ENCODE results near the gene GSG1L. TPM values are rescaled to one million over a fixed set of nuclear protein-coding genes. Genes with fewer than 3 reads are reported as not detected.

Gene GSG1L
- polyA plus RNA-seq, 3 donors = not detected

DNA sequence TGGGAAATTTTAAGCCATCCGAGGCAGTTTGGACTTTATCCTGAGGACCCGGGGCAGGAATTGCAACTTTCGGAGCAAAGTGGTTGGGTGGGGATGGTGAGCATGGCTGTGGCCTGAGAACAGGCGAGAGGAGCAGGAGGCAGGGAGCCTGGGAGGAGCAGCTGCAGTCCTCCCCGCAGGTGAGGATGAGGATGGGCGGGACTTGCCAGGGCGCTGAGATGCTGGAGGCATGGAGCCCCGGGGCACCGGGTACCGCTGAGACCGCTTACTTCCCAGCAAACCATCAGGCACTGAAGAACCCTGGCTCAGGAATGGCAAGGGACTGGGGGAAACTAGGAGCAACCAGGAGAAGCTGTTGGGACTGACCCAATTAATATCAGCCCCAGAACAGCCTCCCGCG is 210.8 kb downstream of the GSG1L start:
- H3K36me3 ChIP-seq (replicated peaks in 1 of 2; ENCODE audit: control insufficient read depth in 1 of 2, insufficient read depth in 2 of 2, low read length in 2 of 2) = no peaks in the 10 kb centered on the region
- H3K27me3 ChIP-seq (ENCODE audit: control insufficient read depth in 2 of 2, insufficient read depth in 2 of 2, low read length in 2 of 2) = peaks cover 0 to 4% of the 10 kb centered on the region in 2 donors
- H3K9ac ChIP-seq (ENCODE audit: insufficient read depth, low read length, poor library complexity, severe bottlenecking) = no peak overlapping the region
- WGBS (ENCODE audit: insufficient coverage) = 69% methylated on average over 9 of the region's 13 CpGs
- TF ChIP-seq, protein P1, sequence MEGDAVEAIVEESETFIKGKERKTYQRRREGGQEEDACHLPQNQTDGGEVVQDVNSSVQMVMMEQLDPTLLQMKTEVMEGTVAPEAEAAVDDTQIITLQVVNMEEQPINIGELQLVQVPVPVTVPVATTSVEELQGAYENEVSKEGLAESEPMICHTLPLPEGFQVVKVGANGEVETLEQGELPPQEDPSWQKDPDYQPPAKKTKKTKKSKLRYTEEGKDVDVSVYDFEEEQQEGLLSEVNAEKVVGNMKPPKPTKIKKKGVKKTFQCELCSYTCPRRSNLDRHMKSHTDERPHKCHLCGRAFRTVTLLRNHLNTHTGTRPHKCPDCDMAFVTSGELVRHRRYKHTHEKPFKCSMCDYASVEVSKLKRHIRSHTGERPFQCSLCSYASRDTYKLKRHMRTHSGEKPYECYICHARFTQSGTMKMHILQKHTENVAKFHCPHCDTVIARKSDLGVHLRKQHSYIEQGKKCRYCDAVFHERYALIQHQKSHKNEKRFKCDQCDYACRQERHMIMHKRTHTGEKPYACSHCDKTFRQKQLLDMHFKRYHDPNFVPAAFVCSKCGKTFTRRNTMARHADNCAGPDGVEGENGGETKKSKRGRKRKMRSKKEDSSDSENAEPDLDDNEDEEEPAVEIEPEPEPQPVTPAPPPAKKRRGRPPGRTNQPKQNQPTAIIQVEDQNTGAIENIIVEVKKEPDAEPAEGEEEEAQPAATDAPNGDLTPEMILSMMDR (IDR thresholded peaks at IDR 0.05) = no peak
- no peak overlapping the region for H3K4me3 ChIP-seq (replicated peaks in 1 of 3; ENCODE audit: low read depth in 2 of 3, low read length in 3 of 3)
- H3K9me3 ChIP-seq (replicated peaks in 1 of 2; ENCODE audit: control insufficient read depth in 1 of 2, insufficient read depth in 1 of 2, low read length in 2 of 2) = no peaks in the 10 kb centered on the region
- H3K27ac ChIP-seq (ENCODE audit: low read depth in 1 of 2, low read length in 2 of 2) = no peak overlapping the region
- H2AFZ ChIP-seq (ENCODE audit: insufficient read depth, low read depth, low read length, poor library complexity, severe bottlenecking) = no peak overlapping the region
- DNase-seq = no peak
- H3K4me1 ChIP-seq (ENCODE audit: control insufficient read depth in 1 of 2, insufficient read depth in 2 of 2, low read length in 2 of 2) = no peaks in the 10 kb centered on the region
- H4K20me1 ChIP-seq (ENCODE audit: insufficient read depth, low read length) = no peaks in the 10 kb centered on the region
- Mint-ChIP-seq H3K27ac (peak overlapping the region in 1 of 7 donors; percentile 65), H3K4me3 (peak overlapping the region in 1 of 2 donors; percentile 21), H3K4me1 (no peaks in the 10 kb centered on the region), H3K36me3 (no peaks in the 10 kb centered on the region), H3K9me3 (peaks cover 0 to 2% (median 0%) of the 10 kb centered on the region in 7 donors), H3K27me3 (ENCODE audit: low read depth in 3 of 3) (peaks cover 11 to 28% (median 19%) of the 10 kb centered on the region in 3 donors)
- no peak overlapping the region for H3K4me2 ChIP-seq (replicated peaks; ENCODE audit: extremely low read depth, low read length, poor library complexity, severe bottlenecking)
- intact Hi-C loops (cut with micrococcal nuclease) = no loop called here
- no peaks in the 10 kb centered on the region for H3K79me2 ChIP-seq (ENCODE audit: insufficient read depth, low read length)

DNA sequence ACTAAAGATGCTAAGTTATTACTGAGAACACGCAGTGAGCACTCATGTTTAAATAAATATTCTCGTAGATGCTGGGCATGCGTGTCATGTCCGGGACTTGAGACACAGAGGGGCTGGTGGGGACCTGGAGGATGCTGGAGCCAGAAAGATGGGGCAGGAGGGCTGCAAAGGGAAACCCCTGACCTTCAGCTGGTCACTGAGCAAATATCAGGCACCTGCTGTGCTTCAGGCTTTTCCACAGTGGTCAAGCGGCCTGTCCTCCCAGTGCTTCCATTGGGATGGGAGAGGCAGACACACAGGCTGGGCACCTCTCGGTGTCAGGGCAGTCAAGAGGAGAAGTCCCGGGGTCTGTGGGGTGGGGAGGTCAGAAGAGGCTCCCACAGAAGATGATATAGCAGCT is 211.4 kb downstream of the GSG1L start:
- Histone ChIP-seq H4K20me1 (ENCODE audit: insufficient read depth, low read length) (no peaks in the 10 kb centered on the region), H3K79me2 (ENCODE audit: insufficient read depth, low read length) (no peaks in the 10 kb centered on the region), H3K4me1 (ENCODE audit: control insufficient read depth in 1 of 2, insufficient read depth in 2 of 2, low read length in 2 of 2) (no peaks in the 10 kb centered on the region), H3K9ac (ENCODE audit: insufficient read depth, low read length, poor library complexity, severe bottlenecking) (no peak overlapping the region), H2AFZ (ENCODE audit: insufficient read depth, low read depth, low read length, poor library complexity, severe bottlenecking) (no peak overlapping the region), H3K4me2 (replicated peaks; ENCODE audit: extremely low read depth, low read length, poor library complexity, severe bottlenecking) (no peak overlapping the region), H3K4me3 (replicated peaks in 1 of 3; ENCODE audit: low read depth in 2 of 3, low read length in 3 of 3) (no peak overlapping the region), H3K27me3 (ENCODE audit: control insufficient read depth in 2 of 2, insufficient read depth in 2 of 2, low read length in 2 of 2) (peaks cover 0 to 4% of the 10 kb centered on the region in 2 donors), H3K9me3 (replicated peaks in 1 of 2; ENCODE audit: control insufficient read depth in 1 of 2, insufficient read depth in 1 of 2, low read length in 2 of 2) (no peaks in the 10 kb centered on the region), H3K27ac (ENCODE audit: low read depth in 1 of 2, low read length in 2 of 2) (no peak overlapping the region), H3K36me3 (replicated peaks in 1 of 2; ENCODE audit: control insufficient read depth in 1 of 2, insufficient read depth in 2 of 2, low read length in 2 of 2) (no peaks in the 10 kb centered on the region)
- intact Hi-C loops (cut with micrococcal nuclease) = no loop called here
- peaks cover 0 to 6% (median 2%) of the 10 kb centered on the region in 7 donors for H3K9me3 Mint-ChIP-seq
- peaks cover 14 to 28% (median 19%) of the 10 kb centered on the region in 3 donors for H3K27me3 Mint-ChIP-seq (ENCODE audit: low read depth in 3 of 3)
- no peak overlapping the region for H3K27ac Mint-ChIP-seq
- no peak for DNase-seq
- no peaks in the 10 kb centered on the region for H3K4me1 Mint-ChIP-seq
- peak overlapping the region in 1 of 2 donors; percentile 21 for H3K4me3 Mint-ChIP-seq
- TF ChIP-seq, protein P1 (IDR thresholded peaks at IDR 0.05) = no peak
- H3K36me3 Mint-ChIP-seq = no peaks in the 10 kb centered on the region
- 96% methylated on average over 6 of the region's 7 CpGs for WGBS (ENCODE audit: insufficient coverage)

Measured in CD14-positive monocyte (primary cell).